Activated CD8-positive, alpha-beta memory T cell treated with anti-CD3 and anti-CD28 coated beads for 36 hours (primary cell): ENCODE measurements around the gene NAV2. TPM values are rescaled to one million over a fixed set of nuclear protein-coding genes. Genes with fewer than 3 reads are reported as not detected.

ENCODE experiments used
- CTCF ChIA-PET: fragments of 350-600 bp; sonication (Branson Sonifier 250); formaldehyde crosslinking; loops from one replicate; lab custom pipeline; 2021; ENCODE audit warnings: antibody characterized with exemption; lab: Charles Lee
- POLR2A ChIA-PET: fragments of 350-600 bp; sonication (Branson Sonifier 250); formaldehyde crosslinking; loops from one replicate; lab custom pipeline; 2021; ENCODE audit warnings: antibody characterized with exemption; lab: Charles Lee
- total RNA-seq, 2 experiments: library from RNA; stranded (reverse); gene quantifications; one replicate each; pipeline ENCODE4 v1.2.3, GENCODE V29; 2021

Gene NAV2
- total RNA-seq, 2 experiments from 2014 or later, result 0.23 to 0.25 TPM

- ChIA-PET POLR2A (interaction anchor here (0.8 kb wide), 1 partner anchor 10 kb away, joined by 3 read pairs; no protein-coding TSS in a partner anchor), CTCF (no interaction called here)
These were observed 1.4 kb downstream of the NAV2 start for GRCh38 chr11:19714022-19714386.

- ChIA-PET POLR2A (interaction anchor here (0.8 kb wide), 1 partner anchor 9 kb away, joined by 3 read pairs; no protein-coding TSS in a partner anchor), CTCF (no interaction called here)
These were observed 2.0 kb downstream of the NAV2 start for GRCh38 chr11:19714387-19715363.

GRCh38 chr11:19715373-19715772 is 2.7 kb downstream of the NAV2 start:
- CTCF ChIA-PET, result no interaction called here

GRCh38 chr11:19718051-19718450 is 5.4 kb downstream of the NAV2 start:
- POLR2A ChIA-PET, result no interaction called here
- CTCF ChIA-PET, result no interaction called here

More at GRCh38 chr11:19715373-19715772, 2.7 kb downstream of the NAV2 start:
- POLR2A ChIA-PET, result no interaction called here

GRCh38 chr11:19718951-19719350 is 6.3 kb downstream of the NAV2 start:
- POLR2A ChIA-PET, result no interaction called here
- CTCF ChIA-PET, result no interaction called here

DNA sequence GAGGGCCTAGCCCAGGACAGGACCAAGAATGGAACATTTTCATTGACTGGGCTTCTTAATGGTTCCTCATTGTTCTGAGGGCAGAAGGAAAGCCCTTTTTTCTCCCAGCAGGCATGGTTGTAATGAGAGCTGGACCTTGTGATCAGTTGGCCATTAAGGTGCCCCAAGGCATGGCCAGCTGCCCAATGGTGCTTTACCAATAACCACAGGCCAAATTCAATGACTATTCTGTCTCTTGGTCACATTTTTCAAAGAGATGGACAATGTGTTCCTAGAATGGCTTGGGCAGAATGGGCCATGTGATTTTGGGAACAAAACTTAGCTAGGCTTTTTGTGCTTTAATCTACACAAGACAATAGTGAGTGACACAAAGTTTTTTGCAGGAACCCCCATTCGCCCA is 7.3 kb downstream of the NAV2 start:
- ChIA-PET CTCF (no interaction called here), POLR2A (no interaction called here)

DNA sequence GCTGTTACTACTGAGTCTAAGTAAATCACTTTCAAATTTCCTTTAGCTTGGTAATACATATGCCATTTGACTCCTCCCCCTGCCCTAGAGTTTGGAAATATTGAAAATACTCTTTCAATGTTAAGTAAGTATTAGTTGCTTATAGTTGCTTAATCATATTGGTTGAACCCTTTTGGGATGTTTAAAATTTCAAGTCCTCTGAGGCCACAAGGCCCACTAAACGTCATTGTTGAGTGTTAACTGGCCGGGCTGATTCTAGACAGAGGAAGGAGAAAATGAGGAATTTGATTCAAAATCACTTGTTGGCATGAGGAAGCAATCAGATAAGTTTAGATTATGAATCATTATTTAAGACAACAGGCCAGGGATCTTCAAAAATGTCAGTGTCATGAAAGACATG is 8.5 kb downstream of the NAV2 start:
- ChIA-PET CTCF (interaction anchor here (0.6 to 1.7 kb wide), 2 partner anchors 22 to 158 kb away, joined by 3 to 6 read pairs; no protein-coding TSS in a partner anchor), POLR2A (no interaction called here)

DNA sequence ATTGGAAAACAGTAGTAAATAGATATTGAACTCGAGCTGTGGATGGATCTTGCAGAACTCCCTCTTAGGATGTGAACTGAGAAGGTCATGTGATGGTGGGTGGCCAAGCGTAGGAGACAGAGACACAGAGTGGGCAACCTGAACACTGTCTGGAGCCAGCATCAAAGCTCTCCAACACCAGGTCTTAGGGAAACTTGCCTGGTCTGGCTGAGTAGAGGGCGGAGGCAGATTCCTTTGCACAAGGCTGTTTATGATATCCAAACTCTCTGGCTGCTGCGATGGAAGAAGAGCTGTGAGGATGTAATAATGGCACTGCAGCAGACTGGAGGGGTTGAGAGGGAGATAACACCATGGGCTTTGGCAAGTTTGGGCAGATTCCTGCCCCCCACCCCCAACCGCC is 10.1 kb downstream of the NAV2 start:
- CTCF ChIA-PET, result interaction anchor here (1.7 kb wide), 1 partner anchor 20 kb away, joined by 6 read pairs; no protein-coding TSS in a partner anchor
- POLR2A ChIA-PET, result interaction anchor here (1.5 to 1.7 kb wide), 2 partner anchors 8 to 11 kb away, joined by 3 to 6 read pairs; no protein-coding TSS in a partner anchor

DNA sequence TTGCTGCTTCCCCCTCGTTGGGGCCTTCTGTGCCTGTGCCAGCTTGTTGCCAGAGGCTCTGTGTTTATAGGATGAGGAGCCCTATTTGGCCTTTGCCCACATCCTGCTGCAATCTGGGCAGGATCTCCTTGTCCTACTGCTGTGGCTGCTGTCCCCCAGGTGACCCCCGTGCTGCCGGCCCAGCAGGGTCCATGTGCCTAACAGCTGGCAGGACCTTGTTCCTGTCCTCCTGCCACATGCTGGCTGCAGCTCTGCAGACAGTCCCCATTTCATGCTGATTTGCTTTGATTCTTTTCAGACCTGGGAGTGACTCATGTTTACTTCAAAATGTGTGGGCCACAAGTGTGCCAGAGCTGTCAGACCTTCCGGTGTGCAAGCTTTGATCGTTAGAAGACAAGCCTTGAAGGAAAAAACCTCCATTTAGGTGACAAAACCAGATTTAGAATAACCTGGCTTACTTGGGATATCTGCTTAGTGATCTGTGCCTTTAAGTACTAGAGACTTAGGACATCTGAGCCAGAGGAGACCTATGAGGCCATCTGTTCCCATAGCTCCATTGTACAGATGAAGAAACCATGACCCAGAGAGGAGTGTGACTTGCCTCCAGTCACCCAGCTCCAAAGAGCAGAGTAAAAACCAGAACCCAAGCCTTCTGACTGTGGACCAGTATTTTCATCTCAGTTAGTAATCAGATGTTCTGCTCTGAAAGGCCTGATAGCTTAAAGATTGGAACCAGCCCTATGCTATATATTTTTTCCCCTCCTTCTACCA is 11.1 kb downstream of the NAV2 start:
- POLR2A ChIA-PET, result interaction anchor here (1.5 to 1.7 kb wide), 2 partner anchors 9 to 12 kb away, joined by 3 to 6 read pairs; no protein-coding TSS in a partner anchor
- CTCF ChIA-PET, result no interaction called here

DNA sequence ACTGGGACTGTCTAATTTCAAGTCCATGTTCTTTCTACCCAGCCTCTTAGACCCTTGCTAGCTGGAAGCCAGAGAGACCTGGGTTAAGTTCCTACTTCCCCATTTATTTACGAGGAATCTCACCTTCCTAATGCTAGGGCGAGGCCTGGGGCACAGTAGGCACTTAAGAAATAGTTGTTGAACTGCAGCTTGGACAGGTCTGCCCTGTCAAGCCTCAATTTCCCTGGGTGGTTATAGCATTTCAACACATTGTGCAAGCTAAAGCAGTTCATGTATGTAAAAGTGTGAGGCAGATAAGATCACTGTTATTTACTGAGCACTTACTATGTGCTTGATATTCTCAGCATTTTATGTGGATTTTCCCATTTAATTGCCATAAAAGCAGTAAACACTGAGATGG is 12.1 kb downstream of the NAV2 start:
- POLR2A ChIA-PET, result no interaction called here
- CTCF ChIA-PET, result no interaction called here

GRCh38 chr11:19725379-19726079 is 12.9 kb downstream of the NAV2 start:
- ChIA-PET CTCF (no interaction called here), POLR2A (no interaction called here)

GRCh38 chr11:19727246-19727645 is 14.6 kb downstream of the NAV2 start:
- POLR2A ChIA-PET, result no interaction called here
- CTCF ChIA-PET, result no interaction called here

GRCh38 chr11:19728436-19728835 is 15.8 kb downstream of the NAV2 start:
- CTCF ChIA-PET, result no interaction called here
- POLR2A ChIA-PET, result no interaction called here

DNA sequence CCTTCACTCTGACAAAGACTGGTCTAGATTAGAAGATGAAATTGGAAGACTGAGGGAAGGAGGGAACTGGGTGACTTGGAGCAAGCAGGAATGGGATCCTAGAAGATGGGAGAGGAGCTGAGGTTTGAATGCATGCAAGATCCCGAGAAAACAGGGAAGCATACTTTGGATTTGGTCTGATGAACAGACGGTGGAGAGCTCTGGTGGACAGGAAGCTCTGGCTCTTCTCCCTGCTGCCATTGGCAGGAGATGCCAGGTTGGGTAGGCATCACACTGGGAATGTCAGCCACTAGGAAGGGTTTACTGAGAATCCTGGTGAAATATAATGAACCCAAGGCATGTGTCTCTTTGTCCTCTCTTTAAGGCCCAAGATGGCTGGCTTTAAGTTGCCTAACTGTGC is 16.5 kb downstream of the NAV2 start:
- CTCF ChIA-PET, result no interaction called here
- POLR2A ChIA-PET, result no interaction called here

- ChIA-PET CTCF (no interaction called here), POLR2A (no interaction called here)
These were observed 17.7 kb downstream of the NAV2 start for GRCh38 chr11:19730373-19730772.

DNA sequence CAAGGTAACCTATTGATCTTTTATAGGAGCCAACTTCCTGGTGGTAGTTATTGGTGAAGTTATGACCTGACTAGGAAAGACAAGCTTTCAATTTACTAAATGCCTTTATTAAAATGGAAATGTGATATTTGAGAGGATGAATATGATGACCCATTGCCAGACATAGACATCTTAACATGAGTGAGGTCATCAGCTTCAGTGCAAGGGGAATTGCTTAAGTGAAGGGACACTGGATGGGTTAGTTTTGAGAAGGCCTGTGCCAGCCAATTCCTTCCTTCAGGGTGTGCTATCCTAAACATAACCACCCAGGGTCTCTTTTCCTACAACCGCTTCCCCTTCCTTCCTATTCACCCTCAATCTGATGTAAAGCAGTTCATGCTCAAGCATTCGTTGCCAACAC is 21.5 kb downstream of the NAV2 start:
- CTCF ChIA-PET, result no interaction called here
- POLR2A ChIA-PET, result no interaction called here

DNA sequence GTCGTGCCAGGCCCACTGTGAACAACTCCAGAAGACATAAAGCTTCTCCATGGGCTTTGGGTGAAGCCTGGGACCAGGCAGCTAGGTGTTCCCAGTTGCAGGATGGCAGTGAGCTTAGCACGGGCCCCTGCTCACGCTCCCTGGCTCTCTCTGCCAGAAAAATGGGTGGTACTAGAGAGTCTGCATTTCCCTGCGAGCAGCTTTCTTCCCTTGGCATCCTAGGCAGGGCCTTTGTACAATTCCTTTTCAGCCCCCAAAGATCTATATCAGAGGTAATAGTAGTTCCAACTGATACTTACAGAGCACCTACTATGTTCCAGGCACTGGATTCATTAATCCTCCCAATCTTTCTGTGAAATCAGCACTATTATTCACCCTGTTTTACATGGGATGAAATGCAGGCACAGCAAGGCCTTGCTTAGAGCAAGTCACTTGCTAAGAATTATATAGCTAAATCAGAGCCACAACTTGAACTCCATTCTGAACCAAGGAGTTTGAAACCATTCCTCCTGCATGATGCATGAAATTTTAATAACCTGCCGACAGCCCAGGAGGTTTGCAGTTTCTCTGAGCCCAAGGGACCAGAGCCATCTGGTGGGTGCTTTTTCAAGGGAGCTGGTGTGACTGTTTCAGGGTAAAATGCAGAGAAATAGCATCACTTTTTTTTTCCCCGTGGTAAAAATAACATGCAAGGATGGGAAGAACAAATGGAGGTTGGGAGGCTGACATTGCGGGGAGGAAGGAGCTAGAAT is 22.7 kb downstream of the NAV2 start:
- POLR2A ChIA-PET, result no interaction called here

DNA sequence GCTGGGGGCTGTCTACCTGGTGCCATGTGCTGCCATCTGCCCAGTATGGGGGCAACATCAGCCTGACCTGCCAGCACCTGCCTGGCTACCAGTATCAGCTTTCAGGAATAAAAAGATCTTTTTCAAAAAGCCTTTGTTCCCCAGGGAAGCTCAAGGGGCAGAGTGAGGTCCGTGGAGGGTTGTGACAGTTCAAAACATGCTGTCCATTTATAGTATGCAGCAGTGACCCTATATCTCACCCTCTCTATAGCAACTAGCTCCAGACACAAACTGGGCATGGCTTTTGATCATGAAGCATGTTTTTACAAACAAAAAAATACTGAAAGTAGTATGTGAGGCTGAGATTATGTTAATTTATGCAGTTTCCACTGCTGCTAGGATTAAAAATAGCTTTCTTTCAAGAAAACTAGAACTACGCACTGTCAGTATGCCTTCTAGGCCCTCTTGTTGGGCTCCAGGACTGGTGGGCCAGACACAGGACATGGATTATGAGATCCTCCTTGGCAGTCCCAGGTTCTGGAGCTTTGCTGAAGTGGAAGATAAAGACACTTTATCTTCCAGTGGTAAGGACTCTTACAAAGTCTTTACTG is 23.4 kb downstream of the NAV2 start:
- CTCF ChIA-PET, result no interaction called here
- POLR2A ChIA-PET, result no interaction called here

More for the DNA sequence above, 22.7 kb downstream of the NAV2 start:
- CTCF ChIA-PET, result no interaction called here
